ENCODE data around the gene PARK7. TPM values are rescaled to one million over a fixed set of nuclear protein-coding genes. Genes with fewer than 3 reads are reported as not detected.

Gene PARK7
- total and polyA plus RNA-seq, 11 donors = 275 to 550 (median 345) TPM

- TF ChIP-seq POLR2A (IDR thresholded peaks at IDR 0.05) (no peak), CTCF (IDR thresholded peaks at IDR 0.05) (no peak)
- DNase-seq = no peak
- intact Hi-C loops (cut with DNase I) = no loop called here
- no peaks in the 10 kb centered on the region for H3K9me3 ChIP-seq
- H3K27ac ChIP-seq = peak overlapping the region in 1 of 12 donors; percentile 37
- 90 to 98% (median 92%) methylated on average over 4 of the region's 4 CpGs for WGBS, 4 donors
- H3K4me1 ChIP-seq = peaks cover 5 to 27% (median 20%) of the 10 kb centered on the region in 12 donors
- H3K36me3 ChIP-seq = no peaks in the 10 kb centered on the region
- no peak overlapping the region for H3K4me3 ChIP-seq
- no peaks in the 10 kb centered on the region for H3K27me3 ChIP-seq
- no peak for ATAC-seq
These were observed 41.4 kb downstream of the PARK7 start for GRCh38 chr1:8002921-8003320.

DNA sequence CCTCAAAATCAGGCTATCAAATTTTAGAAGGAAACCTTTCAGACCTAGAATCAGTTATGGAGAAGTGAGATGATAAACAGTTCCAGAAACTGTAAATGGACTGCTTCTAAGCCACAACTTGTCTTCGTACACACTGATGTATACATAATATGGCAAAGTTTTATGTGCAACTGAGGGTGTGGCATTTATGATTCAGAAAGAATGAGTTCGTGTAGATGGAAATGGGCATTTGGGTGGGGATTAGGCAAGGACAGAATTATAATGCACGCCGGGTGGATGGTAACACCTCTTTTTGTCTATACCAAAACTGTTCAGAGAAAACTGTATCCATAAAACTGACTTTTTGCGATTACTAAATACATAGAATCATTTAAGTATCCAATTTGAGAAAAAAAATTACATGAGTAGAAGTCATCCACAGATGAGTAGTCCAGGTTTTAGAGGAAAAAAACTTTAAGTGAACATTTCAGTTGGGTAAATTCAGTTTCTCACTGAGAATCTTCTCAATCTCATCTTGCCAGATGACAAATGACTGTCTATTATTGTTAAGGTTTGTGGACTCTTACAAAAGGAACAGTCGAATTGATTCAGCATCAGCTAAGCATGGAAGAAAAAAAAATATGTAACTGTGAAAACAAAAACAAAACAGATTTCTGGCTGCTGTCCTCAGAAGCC, 42.1 kb downstream of the PARK7 start:
- Histone ChIP-seq H3K27me3 (no peaks in the 10 kb centered on the region), H3K4me1 (peaks cover 5 to 27% (median 20%) of the 10 kb centered on the region in 12 donors), H3K4me3 (no peak overlapping the region), H3K9me3 (no peaks in the 10 kb centered on the region), H3K27ac (peak overlapping the region in 10 of 12 donors; percentile 3 to 85 (median 66)), H3K36me3 (no peaks in the 10 kb centered on the region)
- TF ChIP-seq POLR2A (IDR thresholded peaks at IDR 0.05) (no peak), CTCF (IDR thresholded peaks at IDR 0.05) (no peak)
- DNase-seq (no peak), ATAC-seq (no peak)
- intact Hi-C loops (cut with DNase I) = no loop called here
- 91 to 92% (median 92%) methylated on average over 6 of the region's 6 CpGs for WGBS, 4 donors

- TF ChIP-seq POLR2A (IDR thresholded peaks at IDR 0.05) (no peak), CTCF (IDR thresholded peaks at IDR 0.05) (no peak)
- WGBS, 4 donors = 62 to 72% (median 65%) methylated on average over 18 of the region's 18 CpGs
- peaks cover 5 to 27% (median 20%) of the 10 kb centered on the region in 12 donors for H3K4me1 ChIP-seq
- no peaks in the 10 kb centered on the region for H3K27me3 ChIP-seq
- H3K27ac ChIP-seq = peak overlapping the region; percentile 3 to 85 (median 62)
- H3K4me3 ChIP-seq = peak overlapping the region in 4 of 12 donors; percentile 6 to 15 (median 8)
- peak in 3 of 4 donors; percentile 4 to 12 (median 6) for ATAC-seq
- intact Hi-C loops (cut with DNase I) = no loop called here
- peaks cover 0 to 3% (median 0%) of the 10 kb centered on the region in 9 donors for H3K36me3 ChIP-seq
- DNase-seq = peak in 1 of 5 donors; percentile 30
- H3K9me3 ChIP-seq = no peaks in the 10 kb centered on the region
These were observed 42.7 kb downstream of the PARK7 start for GRCh38 chr1:8004113-8004802.

Measured in heart left ventricle (tissue), 16 donors.